HG03175 (cell line): ENCODE measurements around the gene ZNF423.

Experiments
- ATAC-seq: cut with Tn5 transposase; IDR thresholded peaks from one replicate; pipeline ENCODE4 v1.9.1; 2021; ENCODE audit warnings: mild to moderate bottlenecking, moderate library complexity; ENCODE audit not compliant: unreplicated experiment

ZNF423 gene

GRCh38 chr16:49610983-49611382, 244.9 kb downstream of the ZNF423 start:
- no peak for ATAC-seq

- ATAC-seq, result no peak
Observed at GRCh38 chr16:49608779-49609178, 247.1 kb downstream of the ZNF423 start.

- ATAC-seq, result no peak
Observed at GRCh38 chr16:49608098-49608497, 247.8 kb downstream of the ZNF423 start.

GRCh38 chr16:49605536-49606254, 250.2 kb downstream of the ZNF423 start:
- ATAC-seq, result no peak

GRCh38 chr16:49604602-49605001, 251.3 kb downstream of the ZNF423 start:
- no peak for ATAC-seq

GRCh38 chr16:49603956-49604355, 252.0 kb downstream of the ZNF423 start:
- no peak for ATAC-seq

GRCh38 chr16:49602976-49603310, 253.0 kb downstream of the ZNF423 start:
- no peak for ATAC-seq

- no peak for ATAC-seq
Observed at GRCh38 chr16:49602201-49602975, 253.5 kb downstream of the ZNF423 start.

GRCh38 chr16:49601576-49601975, 254.3 kb downstream of the ZNF423 start:
- ATAC-seq, result no peak

GRCh38 chr16:49600976-49601375, 254.9 kb downstream of the ZNF423 start:
- ATAC-seq, result no peak

GRCh38 chr16:49600536-49600935, 255.4 kb downstream of the ZNF423 start:
- no peak for ATAC-seq

GRCh38 chr16:49599704-49600103, 256.2 kb downstream of the ZNF423 start:
- ATAC-seq, result no peak

GRCh38 chr16:49599281-49599680, 256.6 kb downstream of the ZNF423 start:
- ATAC-seq, result no peak

- peak; percentile 54 for ATAC-seq
Observed at GRCh38 chr16:49598383-49599170, 257.3 kb downstream of the ZNF423 start.

- no peak for ATAC-seq
Observed at GRCh38 chr16:49597796-49598195, 258.1 kb downstream of the ZNF423 start.

GRCh38 chr16:49596648-49597291, 259.1 kb downstream of the ZNF423 start:
- ATAC-seq, result no peak

GRCh38 chr16:49596068-49596467, 259.8 kb downstream of the ZNF423 start:
- no peak for ATAC-seq

GRCh38 chr16:49594685-49595498, 261.0 kb downstream of the ZNF423 start:
- no peak for ATAC-seq

- ATAC-seq, result no peak
Observed at GRCh38 chr16:49594153-49594552, 261.8 kb downstream of the ZNF423 start.

GRCh38 chr16:49593424-49594040, 262.4 kb downstream of the ZNF423 start:
- no peak for ATAC-seq
